ENCODE measurements around the gene ECE1. TPM values are rescaled to one million over a fixed set of nuclear protein-coding genes. Genes with fewer than 3 reads are reported as not detected.
"Not testable (repeated sequence)": the region's sequence is repeated elsewhere in the genome, so short reads cannot be mapped to it uniquely, and the experiment has no call there.

Gene ECE1
- total and polyA plus RNA-seq, 3 experiments from 2014 or later, result 41.5 to 88.4 (median 78.2) TPM

DNA sequence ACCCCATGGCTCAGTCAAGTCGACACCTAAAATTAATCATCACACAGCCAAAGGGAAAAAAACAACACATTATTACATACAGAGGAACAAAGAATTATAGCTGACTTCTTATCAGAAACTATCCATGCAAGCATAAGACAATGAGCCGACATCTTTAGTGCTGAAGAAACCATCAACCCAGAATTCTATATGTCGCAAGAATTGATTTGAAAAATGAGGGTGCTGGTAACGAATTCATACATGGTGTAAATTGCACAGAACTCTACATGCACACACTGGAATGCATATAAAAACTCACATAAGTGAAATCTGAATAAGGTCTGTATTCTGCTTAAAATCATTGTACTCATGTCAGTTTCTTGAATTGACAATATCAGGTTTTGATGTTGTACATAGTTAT, 88.6 kb downstream of the ECE1 start:
- Mint-ChIP-seq H3K27ac (no peak overlapping the region), H3K9me3 (no peaks in the 10 kb centered on the region), H3K4me3 (no peak overlapping the region), H3K27me3 (peaks cover 11 to 16% of the 10 kb centered on the region in 2 donors), H3K4me1 (no peaks in the 10 kb centered on the region), H3K36me3 (peaks cover 0 to 2% (median 0%) of the 10 kb centered on the region in 3 donors)
- Histone ChIP-seq H3K27me3 (ENCODE audit: insufficient read depth, low read length, poor library complexity, severe bottlenecking) (no peaks in the 10 kb centered on the region), H3K36me3 (ENCODE audit: insufficient read depth, low read length) (no peaks in the 10 kb centered on the region), H3K9me3 (ENCODE audit: low read length) (no peaks in the 10 kb centered on the region), H3K4me3 (ENCODE audit: low read length) (no peak overlapping the region), H3K27ac (ENCODE audit: low read depth, low read length) (no peak overlapping the region), H3K4me1 (ENCODE audit: insufficient read depth, low read length) (no peaks in the 10 kb centered on the region)
- POLR2A ChIA-PET, result no interaction called here
- CTCF ChIA-PET, result interaction anchor here (1.1 to 3.5 kb wide), 2 partner anchors 16 to 505 kb away, joined by 4 to 10 read pairs; no protein-coding TSS in a partner anchor
- DNase-seq, result no peak

DNA sequence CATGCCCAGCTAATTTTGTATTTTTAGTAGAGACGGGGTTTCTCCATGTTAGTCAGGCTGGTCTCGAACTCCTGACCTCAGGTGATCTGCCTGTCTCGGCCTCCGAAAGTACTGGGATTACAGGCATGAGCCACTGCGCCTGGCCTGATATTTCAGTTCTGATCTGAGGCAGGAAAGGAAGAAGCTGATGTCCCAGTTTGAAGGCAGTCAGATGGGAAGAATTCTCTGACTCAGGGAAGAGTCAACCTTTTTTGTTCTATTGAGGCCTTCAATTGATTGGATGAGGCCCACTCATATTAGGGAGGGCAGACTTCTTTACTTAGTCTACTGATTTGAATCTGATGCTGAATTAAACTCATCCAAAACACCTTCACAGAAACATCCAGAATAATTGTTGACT, 89.0 kb downstream of the ECE1 start:
- not testable (repeated sequence) for H3K27ac Mint-ChIP-seq; H3K27me3 ChIP-seq (ENCODE audit: insufficient read depth, low read length, poor library complexity, severe bottlenecking); H3K36me3 Mint-ChIP-seq; H3K27ac ChIP-seq (ENCODE audit: low read depth, low read length); DNase-seq; H3K4me3 ChIP-seq (ENCODE audit: low read length); H3K9me3 ChIP-seq (ENCODE audit: low read length); H3K4me1 ChIP-seq (ENCODE audit: insufficient read depth, low read length); H3K9me3 Mint-ChIP-seq; H3K4me1 Mint-ChIP-seq; H3K4me3 Mint-ChIP-seq; H3K36me3 ChIP-seq (ENCODE audit: insufficient read depth, low read length)
- ChIA-PET CTCF (interaction anchor here (1.1 to 3.5 kb wide), 2 partner anchors 16 to 504 kb away, joined by 4 to 10 read pairs; no protein-coding TSS in a partner anchor), POLR2A (interaction anchor here (0.6 kb wide), 1 partner anchor 16 kb away, joined by 7 read pairs; no protein-coding TSS in a partner anchor)
- peaks cover 16% of the 10 kb centered on the region in 2 donors for H3K27me3 Mint-ChIP-seq

DNA sequence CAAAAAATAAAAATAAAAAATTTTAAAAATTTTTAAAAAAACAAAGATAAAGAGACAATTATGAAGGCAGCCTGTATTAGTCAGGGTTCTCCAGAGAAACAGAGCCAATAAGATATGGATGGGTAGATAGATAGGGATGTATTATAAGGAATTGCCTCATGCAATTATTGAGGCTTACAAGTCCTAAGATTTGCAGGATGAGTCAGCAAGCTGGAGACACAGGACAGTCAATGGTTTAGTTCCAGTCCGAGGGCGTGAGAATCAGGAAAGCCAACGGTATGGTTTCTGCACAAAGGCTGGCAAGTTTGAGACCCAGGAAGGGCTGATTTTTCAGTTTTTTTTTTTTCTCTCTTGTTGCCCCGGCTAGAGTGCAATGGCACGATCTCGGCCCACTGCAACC, 89.5 kb downstream of the ECE1 start:
- no peak overlapping the region for H3K4me3 Mint-ChIP-seq
- H3K36me3 Mint-ChIP-seq, result peaks cover 0 to 2% (median 0%) of the 10 kb centered on the region in 3 donors
- ChIA-PET CTCF (no interaction called here), POLR2A (interaction anchor here (0.6 kb wide), 1 partner anchor 16 kb away, joined by 7 read pairs; no protein-coding TSS in a partner anchor)
- H3K4me1 ChIP-seq (ENCODE audit: insufficient read depth, low read length), result no peaks in the 10 kb centered on the region
- DNase-seq, result no peak
- no peaks in the 10 kb centered on the region for H3K4me1 Mint-ChIP-seq
- H3K27me3 Mint-ChIP-seq, result peaks cover 16% of the 10 kb centered on the region in 2 donors
- H3K27ac ChIP-seq (ENCODE audit: low read depth, low read length), result no peak overlapping the region
- no peak overlapping the region for H3K27ac Mint-ChIP-seq
- H3K27me3 ChIP-seq (ENCODE audit: insufficient read depth, low read length, poor library complexity, severe bottlenecking), result no peaks in the 10 kb centered on the region
- H3K36me3 ChIP-seq (ENCODE audit: insufficient read depth, low read length), result no peaks in the 10 kb centered on the region
- no peak overlapping the region for H3K4me3 ChIP-seq (ENCODE audit: low read length)
- no peaks in the 10 kb centered on the region for H3K9me3 ChIP-seq (ENCODE audit: low read length)
- no peaks in the 10 kb centered on the region for H3K9me3 Mint-ChIP-seq

GRCh38 chr1:21198929-21199328, 91.3 kb downstream of the ECE1 start:
- CTCF ChIA-PET, result interaction anchor here (1.3 to 1.4 kb wide), 2 partner anchors 9 to 169 kb away, joined by 3 read pairs; no protein-coding TSS in a partner anchor
- Histone ChIP-seq H3K27me3 (ENCODE audit: insufficient read depth, low read length, poor library complexity, severe bottlenecking) (no peaks in the 10 kb centered on the region), H3K4me3 (ENCODE audit: low read length) (no peak overlapping the region), H3K4me1 (ENCODE audit: insufficient read depth, low read length) (no peaks in the 10 kb centered on the region), H3K27ac (ENCODE audit: low read depth, low read length) (no peak overlapping the region), H3K9me3 (ENCODE audit: low read length) (no peaks in the 10 kb centered on the region), H3K36me3 (ENCODE audit: insufficient read depth, low read length) (no peaks in the 10 kb centered on the region)
- peaks cover 19 to 20% of the 10 kb centered on the region in 2 donors for H3K27me3 Mint-ChIP-seq
- H3K36me3 Mint-ChIP-seq, result peaks cover 0 to 2% (median 0%) of the 10 kb centered on the region in 3 donors
- POLR2A ChIA-PET, result no interaction called here
- H3K4me3 Mint-ChIP-seq, result no peak overlapping the region
- H3K4me1 Mint-ChIP-seq, result peaks cover 4 to 5% (median 5%) of the 10 kb centered on the region in 3 donors
- no peak for DNase-seq
- H3K9me3 Mint-ChIP-seq, result no peaks in the 10 kb centered on the region
- H3K27ac Mint-ChIP-seq, result no peak overlapping the region

- Histone ChIP-seq H3K27me3 (ENCODE audit: insufficient read depth, low read length, poor library complexity, severe bottlenecking) (no peaks in the 10 kb centered on the region), H3K4me1 (ENCODE audit: insufficient read depth, low read length) (no peaks in the 10 kb centered on the region), H3K27ac (ENCODE audit: low read depth, low read length) (no peak overlapping the region), H3K9me3 (ENCODE audit: low read length) (no peaks in the 10 kb centered on the region), H3K36me3 (ENCODE audit: insufficient read depth, low read length) (no peaks in the 10 kb centered on the region), H3K4me3 (ENCODE audit: low read length) (no peak overlapping the region)
- CTCF ChIA-PET, result interaction anchor here (0.8 to 3.1 kb wide), 3 partner anchors 9 to 498 kb away, joined by 3 to 19 read pairs (median 4); no protein-coding TSS in a partner anchor
- Mint-ChIP-seq H3K36me3 (no peaks in the 10 kb centered on the region), H3K4me1 (peaks cover 10 to 15% (median 12%) of the 10 kb centered on the region in 3 donors), H3K9me3 (no peaks in the 10 kb centered on the region), H3K27me3 (peaks cover 11 to 19% of the 10 kb centered on the region in 2 donors), H3K4me3 (no peak overlapping the region), H3K27ac (no peak overlapping the region)
- no peak for DNase-seq
- POLR2A ChIA-PET, result no interaction called here
These were observed 97.4 kb downstream of the ECE1 start for GRCh38 chr1:21192871-21193270.

- H3K27me3 ChIP-seq (ENCODE audit: insufficient read depth, low read length, poor library complexity, severe bottlenecking), result no peaks in the 10 kb centered on the region
- no peaks in the 10 kb centered on the region for H3K36me3 ChIP-seq (ENCODE audit: insufficient read depth, low read length)
- no peak overlapping the region for H3K27ac Mint-ChIP-seq
- DNase-seq, result no peak
- POLR2A ChIA-PET, result no interaction called here
- CTCF ChIA-PET, result interaction anchor here (0.7 to 3.1 kb wide), 4 partner anchors 9 to 497 kb away, joined by 3 to 19 read pairs (median 4); no protein-coding TSS in a partner anchor
- peak overlapping the region in 1 of 7 donors; percentile 54 for H3K4me3 Mint-ChIP-seq
- H3K27me3 Mint-ChIP-seq, result peaks cover 8 to 17% of the 10 kb centered on the region in 2 donors
- no peaks in the 10 kb centered on the region for H3K9me3 ChIP-seq (ENCODE audit: low read length)
- no peaks in the 10 kb centered on the region for H3K36me3 Mint-ChIP-seq
- H3K27ac ChIP-seq (ENCODE audit: low read depth, low read length), result no peak overlapping the region
- no peaks in the 10 kb centered on the region for H3K4me1 ChIP-seq (ENCODE audit: insufficient read depth, low read length)
- peaks cover 10 to 15% (median 12%) of the 10 kb centered on the region in 3 donors for H3K4me1 Mint-ChIP-seq
- H3K9me3 Mint-ChIP-seq, result no peaks in the 10 kb centered on the region
- H3K4me3 ChIP-seq (ENCODE audit: low read length), result no peak overlapping the region
These were observed 98.0 kb downstream of the ECE1 start for GRCh38 chr1:21192284-21192683.

- H3K27me3 ChIP-seq (ENCODE audit: insufficient read depth, low read length, poor library complexity, severe bottlenecking); H3K9me3 ChIP-seq (ENCODE audit: low read length); H3K4me3 ChIP-seq (ENCODE audit: low read length); H3K27ac ChIP-seq (ENCODE audit: low read depth, low read length); POLR2A ChIA-PET; H3K36me3 ChIP-seq (ENCODE audit: insufficient read depth, low read length); DNase-seq; H3K4me1 ChIP-seq (ENCODE audit: insufficient read depth, low read length); H3K36me3 Mint-ChIP-seq; H3K9me3 Mint-ChIP-seq: not testable (repeated sequence)
- peaks cover 9 to 11% of the 10 kb centered on the region in 2 donors for H3K27me3 Mint-ChIP-seq
- H3K27ac Mint-ChIP-seq, result peak overlapping the region in 3 of 8 donors; percentile 17 to 78 (median 55)
- H3K4me1 Mint-ChIP-seq, result peaks cover 10 to 15% (median 12%) of the 10 kb centered on the region in 3 donors
- peak overlapping the region in 1 of 7 donors; percentile 63 for H3K4me3 Mint-ChIP-seq
- CTCF ChIA-PET, result interaction anchor here (1.8 to 3.1 kb wide), 2 partner anchors 7 to 494 kb away, joined by 4 to 19 read pairs; no protein-coding TSS in a partner anchor
These were observed 99.5 kb downstream of the ECE1 start for GRCh38 chr1:21190771-21191170.

- no peaks in the 10 kb centered on the region for H3K9me3 Mint-ChIP-seq
- Histone ChIP-seq H3K4me3 (ENCODE audit: low read length) (no peak overlapping the region), H3K27ac (ENCODE audit: low read depth, low read length) (no peak overlapping the region), H3K36me3 (ENCODE audit: insufficient read depth, low read length) (no peaks in the 10 kb centered on the region), H3K9me3 (ENCODE audit: low read length) (no peaks in the 10 kb centered on the region), H3K4me1 (ENCODE audit: insufficient read depth, low read length) (no peaks in the 10 kb centered on the region), H3K27me3 (ENCODE audit: insufficient read depth, low read length, poor library complexity, severe bottlenecking) (no peaks in the 10 kb centered on the region)
- ChIA-PET CTCF (interaction anchor here (1.3 to 3.1 kb wide), 2 partner anchors 493 kb away, joined by 4 to 19 read pairs; no protein-coding TSS in a partner anchor), POLR2A (no interaction called here)
- peaks cover 0 to 2% (median 0%) of the 10 kb centered on the region in 3 donors for H3K36me3 Mint-ChIP-seq
- H3K27me3 Mint-ChIP-seq, result peaks cover 7 to 8% of the 10 kb centered on the region in 2 donors
- peak overlapping the region in 1 of 7 donors; percentile 46 for H3K4me3 Mint-ChIP-seq
- peak overlapping the region in 1 of 8 donors; percentile 87 for H3K27ac Mint-ChIP-seq
- H3K4me1 Mint-ChIP-seq, result peaks cover 6 to 12% (median 8%) of the 10 kb centered on the region in 3 donors
- DNase-seq, result no peak
These were observed 100.3 kb downstream of the ECE1 start for GRCh38 chr1:21189906-21190500.
